IPS-20b (cell line): Measurements from ENCODE around the gene INPP5A.

Experiments
- H3K27ac ChIP-seq: one replicate; pipeline ENCODE4 v1.5.1; 2013; ENCODE audit warnings: low read length
- H3K27me3 ChIP-seq: 2 replicates; pipeline ENCODE4 v1.6.1; 2013; ENCODE audit warnings: mild to moderate bottlenecking, low read length, inconsistent platforms; ENCODE audit not compliant: insufficient read depth
- H3K36me3 ChIP-seq: 2 replicates; pipeline ENCODE4 v1.6.1; 2013; ENCODE audit warnings: low read depth, mild to moderate bottlenecking, inconsistent platforms, low read length, moderate library complexity; ENCODE audit not compliant: insufficient read depth
- H3K4me1 ChIP-seq: 2 replicates; pipeline ENCODE4 v1.6.1; 2013; ENCODE audit warnings: mild to moderate bottlenecking, control low read depth, inconsistent platforms, low read length, moderate library complexity; ENCODE audit not compliant: insufficient read depth
- H3K4me3 ChIP-seq: 2 replicates; pipeline ENCODE4 v1.5.1; 2013; ENCODE audit warnings: mild to moderate bottlenecking, low read length, inconsistent platforms
- H3K9ac ChIP-seq: 2 replicates; pipeline ENCODE4 v1.6.1; 2013; ENCODE audit warnings: low read depth, mild to moderate bottlenecking, inconsistent platforms, low read length, moderate library complexity
- H3K9me3 ChIP-seq: 2 replicates; pipeline ENCODE4 v1.6.1; 2013; ENCODE audit warnings: mild to moderate bottlenecking, low read depth, low read length, inconsistent platforms; ENCODE audit not compliant: insufficient read depth

Gene INPP5A

DNA sequence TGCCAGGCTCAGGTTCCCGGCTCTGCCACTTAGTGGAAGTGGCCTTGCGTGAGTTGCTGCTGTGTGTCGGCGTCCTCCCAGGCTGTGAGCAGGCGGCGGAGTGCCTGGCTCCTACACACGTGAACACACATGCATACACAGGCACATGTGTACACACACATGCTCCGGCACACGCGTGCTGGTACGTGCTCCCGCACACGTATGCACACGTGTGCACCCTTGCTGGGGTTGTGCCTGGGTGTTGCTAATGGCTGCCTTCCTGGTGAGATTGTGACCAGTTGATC is 107.6 kb downstream of the INPP5A start:
- Histone ChIP-seq H3K9me3 (no peaks in the 10 kb centered on the region), H3K27me3 (no peaks in the 10 kb centered on the region), H3K36me3 (no peaks in the 10 kb centered on the region), H3K9ac (no peak overlapping the region), H3K4me1 (no peaks in the 10 kb centered on the region; the same call in 1 of the 2 replicates), H3K27ac (no peak overlapping the region), H3K4me3 (no peak overlapping the region)

DNA sequence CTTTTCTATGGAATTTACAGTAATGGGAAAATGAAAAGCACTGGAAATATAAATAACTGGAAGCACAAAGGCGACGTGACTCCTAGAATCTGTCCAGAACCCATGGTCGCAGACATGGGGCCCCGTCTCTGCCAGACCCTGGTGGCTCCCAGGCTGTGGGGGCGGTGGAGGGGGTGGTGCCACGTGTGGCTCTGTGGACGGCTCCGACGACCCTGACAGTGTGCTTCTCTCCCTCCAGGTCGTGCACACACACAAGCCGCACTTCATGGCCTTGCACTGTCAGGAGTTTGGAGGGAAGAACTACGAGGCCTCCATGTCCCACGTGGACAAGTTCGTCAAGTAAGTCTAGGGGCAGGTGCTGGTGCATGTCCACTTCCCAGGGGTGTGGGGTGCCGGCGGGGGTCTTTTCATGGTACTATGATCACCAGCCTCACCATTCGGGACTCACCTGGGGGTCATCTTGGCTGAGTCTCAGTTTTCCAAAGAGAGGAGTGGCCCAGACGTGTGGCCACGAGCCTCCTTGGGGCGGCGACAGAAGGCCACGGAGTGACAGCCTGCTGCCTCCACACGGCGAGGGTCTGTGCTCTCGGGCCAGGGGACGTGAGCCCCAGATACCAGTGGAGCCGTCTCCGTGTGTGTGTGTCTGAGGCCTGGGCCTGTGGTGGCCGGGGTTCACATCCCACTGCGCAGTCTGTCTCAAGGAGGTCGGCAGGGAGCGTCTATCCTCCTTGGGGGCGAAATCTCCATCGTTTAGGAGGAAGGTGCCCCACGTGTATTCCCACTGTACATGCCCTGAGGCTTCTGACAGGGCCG is 108.2 kb downstream of the INPP5A start:
- H3K9me3 ChIP-seq = no peaks in the 10 kb centered on the region
- H3K4me3 ChIP-seq = no peak overlapping the region
- H3K36me3 ChIP-seq = no peaks in the 10 kb centered on the region
- no peaks in the 10 kb centered on the region; the same call in 1 of the 2 replicates for H3K4me1 ChIP-seq
- no peaks in the 10 kb centered on the region for H3K27me3 ChIP-seq
- no peak overlapping the region for H3K9ac ChIP-seq
- no peak overlapping the region for H3K27ac ChIP-seq

DNA sequence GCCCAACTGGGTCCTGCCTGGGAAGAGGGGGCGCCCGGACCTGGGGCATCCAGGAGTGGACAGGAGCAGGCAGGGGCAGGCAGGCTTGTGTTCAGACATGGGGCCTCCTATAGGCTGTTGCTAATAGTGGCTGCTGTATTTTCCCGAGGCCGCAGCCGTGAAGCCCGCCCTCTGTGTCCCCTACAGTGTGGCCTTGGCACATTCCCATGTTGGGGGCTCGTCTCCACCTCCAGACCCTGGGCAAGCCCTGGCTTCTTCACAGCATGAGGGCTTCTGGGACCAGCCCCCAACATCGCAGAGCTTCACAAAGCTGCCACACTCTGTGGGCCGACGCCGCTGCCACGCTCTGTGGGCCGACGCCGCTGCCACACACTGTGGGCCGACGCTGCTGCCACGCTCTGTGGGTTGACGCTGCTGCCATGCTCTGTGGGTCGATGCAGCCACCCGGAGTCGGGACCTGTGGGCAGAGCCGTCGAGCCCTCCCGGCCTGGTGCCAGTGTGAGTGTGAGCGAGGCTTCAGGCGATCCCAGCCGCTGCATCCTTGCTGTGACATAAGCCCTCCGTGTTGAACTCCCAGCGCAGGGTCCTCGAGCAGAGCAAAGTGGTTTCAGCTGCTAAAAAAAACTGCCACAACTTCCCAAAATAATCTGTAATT is 109.0 kb downstream of the INPP5A start:
- no peaks in the 10 kb centered on the region for H3K27me3 ChIP-seq
- no peaks in the 10 kb centered on the region for H3K36me3 ChIP-seq
- no peak overlapping the region for H3K27ac ChIP-seq
- no peaks in the 10 kb centered on the region for H3K9me3 ChIP-seq
- H3K4me1 ChIP-seq = no peaks in the 10 kb centered on the region; the same call in 1 of the 2 replicates
- H3K4me3 ChIP-seq = no peak overlapping the region
- no peak overlapping the region for H3K9ac ChIP-seq

DNA sequence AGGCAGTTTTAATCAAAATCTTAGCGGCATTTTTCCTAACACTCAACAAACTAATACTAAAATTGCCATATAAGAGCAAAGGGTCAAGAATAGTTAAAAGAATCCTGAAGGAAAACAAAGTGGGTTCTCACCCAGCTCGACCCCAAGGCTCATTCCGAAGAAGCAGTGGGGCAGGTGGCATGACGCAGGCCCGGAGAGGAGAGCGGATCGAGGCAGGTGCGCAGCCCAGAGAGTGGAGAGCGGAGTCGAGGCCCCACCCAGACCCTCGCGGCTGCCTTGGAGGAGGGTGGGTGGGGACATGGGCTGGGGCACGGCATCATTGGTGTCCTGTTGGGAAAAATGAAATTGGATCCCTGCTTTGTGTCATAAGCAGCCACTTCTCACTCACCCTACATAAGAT is 109.8 kb downstream of the INPP5A start:
- Histone ChIP-seq H3K9ac (no peak overlapping the region), H3K9me3 (no peaks in the 10 kb centered on the region), H3K36me3 (no peaks in the 10 kb centered on the region), H3K27me3 (no peaks in the 10 kb centered on the region), H3K4me1 (no peaks in the 10 kb centered on the region; the same call in 1 of the 2 replicates), H3K4me3 (no peak overlapping the region), H3K27ac (no peak overlapping the region)

DNA sequence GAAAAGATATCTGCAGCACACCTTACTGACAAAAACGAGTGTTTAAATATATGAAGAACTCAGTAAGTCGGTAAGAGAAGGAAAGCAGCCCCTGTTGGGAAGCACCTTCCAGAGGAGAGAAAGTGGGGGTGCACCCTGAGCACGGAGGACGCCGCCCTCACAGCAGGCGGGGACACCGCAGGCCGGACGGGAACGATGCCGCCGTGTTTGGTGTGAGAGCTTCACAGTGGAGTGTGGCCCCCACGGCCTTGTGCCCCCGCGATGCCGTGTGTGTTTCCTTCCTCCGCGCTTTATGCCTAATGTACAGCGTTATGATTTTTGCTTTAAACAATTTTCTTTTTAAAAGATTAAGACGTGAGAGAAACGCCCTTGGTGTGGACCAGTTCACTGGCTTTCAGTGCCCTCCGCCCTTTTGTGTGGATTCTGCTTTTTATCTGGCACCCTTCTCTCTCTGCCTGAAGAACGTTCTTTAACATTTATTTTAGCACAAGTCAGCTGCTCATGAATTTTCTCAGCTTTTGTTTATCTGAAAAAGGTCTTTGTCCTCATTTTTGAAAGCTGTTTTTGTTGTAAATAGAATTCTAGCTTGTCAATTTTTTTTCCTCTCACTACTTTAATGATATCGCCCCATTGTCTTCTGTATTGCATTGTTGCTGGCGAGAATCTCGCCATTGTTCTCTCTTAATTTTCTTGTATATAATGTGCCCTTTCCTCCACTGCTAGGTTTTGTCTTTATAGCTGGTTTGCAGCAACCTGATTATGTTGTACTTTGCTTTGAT is 110.7 kb downstream of the INPP5A start:
- H3K9ac ChIP-seq = no peak overlapping the region
- H3K36me3 ChIP-seq = no peaks in the 10 kb centered on the region
- H3K27me3 ChIP-seq = no peaks in the 10 kb centered on the region
- no peaks in the 10 kb centered on the region; the same call in 1 of the 2 replicates for H3K4me1 ChIP-seq
- no peak overlapping the region for H3K4me3 ChIP-seq
- H3K9me3 ChIP-seq = no peaks in the 10 kb centered on the region
- no peak overlapping the region for H3K27ac ChIP-seq

DNA sequence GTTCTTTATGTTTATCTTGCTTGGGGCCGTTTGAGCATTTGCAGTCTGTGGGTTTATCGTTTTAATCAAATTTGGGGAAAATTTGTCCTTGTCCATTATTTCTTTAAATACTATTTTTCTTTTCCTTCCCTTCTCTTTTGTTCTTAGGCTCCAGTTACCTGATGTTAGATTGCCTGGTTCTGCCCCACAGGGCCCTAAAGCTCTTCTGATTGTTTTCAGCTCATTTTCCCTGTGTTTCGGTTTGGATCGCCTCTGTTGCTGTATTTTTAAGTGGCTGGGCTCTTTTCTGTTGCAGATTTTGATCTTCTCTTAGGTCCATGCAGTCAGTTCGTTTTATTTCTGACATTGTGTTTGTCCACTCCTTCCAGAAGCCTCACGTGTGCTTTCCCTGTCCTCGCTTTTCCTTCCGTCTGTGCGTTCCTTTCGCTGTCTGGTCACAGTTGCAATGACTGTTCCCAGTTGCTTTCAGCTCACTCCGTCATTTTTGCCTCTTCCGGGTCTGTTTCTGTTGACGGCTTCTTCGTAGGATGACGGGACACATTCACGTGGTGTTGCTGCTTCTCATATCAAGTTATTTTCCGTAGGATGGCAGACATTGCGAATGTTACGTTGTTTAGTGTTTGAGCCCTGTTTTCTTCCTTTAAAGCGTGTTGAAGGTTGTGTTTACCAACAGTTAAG is 111.4 kb downstream of the INPP5A start:
- H3K36me3 ChIP-seq = no peaks in the 10 kb centered on the region
- no peak overlapping the region for H3K9ac ChIP-seq
- no peaks in the 10 kb centered on the region; the same call in 1 of the 2 replicates for H3K4me1 ChIP-seq
- H3K27ac ChIP-seq = no peak overlapping the region
- H3K27me3 ChIP-seq = no peaks in the 10 kb centered on the region
- H3K9me3 ChIP-seq = no peaks in the 10 kb centered on the region
- H3K4me3 ChIP-seq = no peak overlapping the region

DNA sequence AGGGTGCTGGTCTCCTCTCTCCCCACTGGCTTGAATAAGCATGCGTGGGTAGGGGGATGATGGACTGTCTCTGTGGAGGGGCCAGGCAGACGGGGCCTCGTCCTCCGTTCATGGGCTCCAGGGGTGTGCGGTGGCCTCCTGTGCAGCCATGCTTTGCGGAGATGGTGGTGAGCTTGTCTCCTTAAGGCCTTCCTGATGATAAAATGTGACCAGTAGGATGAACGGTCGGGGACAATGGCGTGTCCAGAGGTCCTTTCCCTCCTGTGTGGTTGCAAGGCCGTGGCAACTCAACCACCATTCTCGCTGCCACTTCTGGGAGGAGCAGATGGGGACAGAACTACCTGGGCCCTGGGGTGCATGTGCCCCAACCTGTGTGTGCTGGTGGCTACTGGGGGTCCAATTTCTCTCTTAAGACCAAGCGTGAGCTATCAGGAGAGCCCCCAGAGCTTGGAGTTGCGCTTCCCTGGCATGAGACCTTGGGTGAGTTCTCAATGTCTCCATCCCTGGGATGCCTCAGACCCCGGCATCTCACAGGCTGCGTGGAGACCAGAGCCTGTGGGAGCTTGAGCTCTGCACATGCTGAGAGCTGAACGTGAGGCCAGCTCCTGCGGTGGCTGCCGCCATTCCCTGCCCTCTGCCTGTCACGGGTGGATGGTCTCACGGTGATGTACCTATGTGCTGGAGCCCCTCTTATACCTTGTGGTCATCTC is 112.2 kb downstream of the INPP5A start:
- H3K36me3 ChIP-seq = no peaks in the 10 kb centered on the region
- H3K9ac ChIP-seq = no peak overlapping the region
- no peaks in the 10 kb centered on the region; the same call in 1 of the 2 replicates for H3K4me1 ChIP-seq
- no peak overlapping the region for H3K4me3 ChIP-seq
- no peak overlapping the region for H3K27ac ChIP-seq
- no peaks in the 10 kb centered on the region for H3K9me3 ChIP-seq
- H3K27me3 ChIP-seq = no peaks in the 10 kb centered on the region

DNA sequence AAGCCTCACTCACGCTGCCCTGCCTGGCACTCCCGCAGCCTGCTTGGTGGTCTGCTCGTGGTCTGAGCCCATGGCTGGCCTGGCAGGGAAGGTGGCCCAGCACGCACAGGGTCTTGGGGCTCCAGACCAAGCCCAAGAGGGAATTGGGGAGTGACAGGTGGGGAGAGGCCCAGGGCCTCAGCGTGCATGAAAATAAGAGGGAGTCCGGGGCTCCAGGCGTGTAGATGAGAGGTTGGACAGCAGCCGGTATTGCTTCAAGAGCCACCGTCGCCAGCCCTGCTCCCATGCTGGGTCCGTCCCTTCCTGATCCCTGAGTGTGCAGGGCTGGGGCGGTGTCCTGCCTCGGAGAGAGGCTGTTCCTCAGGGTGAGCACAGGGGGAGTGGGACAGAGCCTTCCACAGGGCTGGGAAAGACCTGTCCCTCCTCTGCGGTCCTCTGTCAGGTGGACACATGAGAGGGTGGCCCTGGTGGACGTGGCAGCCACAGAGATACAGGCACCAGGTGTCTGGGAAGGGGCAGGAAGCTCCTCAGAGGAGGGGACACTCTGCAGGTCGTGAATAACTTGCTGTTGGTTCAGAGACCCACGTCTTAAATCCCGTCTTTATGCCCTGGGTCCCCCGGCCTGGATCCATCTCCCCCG is 113.1 kb downstream of the INPP5A start:
- Histone ChIP-seq H3K27ac (no peak overlapping the region), H3K4me3 (no peak overlapping the region), H3K9ac (no peak overlapping the region), H3K27me3 (no peaks in the 10 kb centered on the region), H3K36me3 (no peaks in the 10 kb centered on the region), H3K9me3 (no peaks in the 10 kb centered on the region), H3K4me1 (no peaks in the 10 kb centered on the region; the same call in 1 of the 2 replicates)

DNA sequence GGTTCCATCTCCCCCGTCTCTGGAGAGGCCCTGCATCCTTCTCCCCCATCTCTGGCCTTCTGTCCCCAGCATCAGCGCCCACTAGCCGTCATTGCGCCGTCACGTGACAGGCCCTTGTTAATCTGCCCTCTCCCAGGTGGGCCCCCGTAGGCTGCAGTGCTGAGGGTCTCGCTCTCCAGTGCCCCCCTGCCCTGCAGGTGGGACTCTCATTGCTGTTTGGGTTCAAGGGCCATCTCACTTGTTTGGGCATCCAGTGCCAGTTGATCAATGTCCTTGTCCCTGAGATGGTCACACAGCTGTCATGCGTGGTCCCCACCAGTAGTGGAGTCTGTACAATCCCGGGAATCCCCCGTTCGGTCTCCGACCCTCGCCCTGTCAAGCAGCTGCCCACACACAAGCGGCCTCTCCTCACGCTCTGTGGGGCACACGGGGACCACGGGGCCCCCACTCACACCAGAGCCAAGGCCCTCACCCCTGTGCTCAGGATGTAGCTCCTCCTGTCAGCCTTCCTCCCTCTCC is 114.0 kb downstream of the INPP5A start:
- no peaks in the 10 kb centered on the region for H3K36me3 ChIP-seq
- H3K9me3 ChIP-seq = no peaks in the 10 kb centered on the region
- H3K27me3 ChIP-seq = no peaks in the 10 kb centered on the region
- H3K27ac ChIP-seq = no peak overlapping the region
- no peak overlapping the region for H3K4me3 ChIP-seq
- no peak overlapping the region for H3K9ac ChIP-seq
- H3K4me1 ChIP-seq = no peaks in the 10 kb centered on the region; the same call in 1 of the 2 replicates

DNA sequence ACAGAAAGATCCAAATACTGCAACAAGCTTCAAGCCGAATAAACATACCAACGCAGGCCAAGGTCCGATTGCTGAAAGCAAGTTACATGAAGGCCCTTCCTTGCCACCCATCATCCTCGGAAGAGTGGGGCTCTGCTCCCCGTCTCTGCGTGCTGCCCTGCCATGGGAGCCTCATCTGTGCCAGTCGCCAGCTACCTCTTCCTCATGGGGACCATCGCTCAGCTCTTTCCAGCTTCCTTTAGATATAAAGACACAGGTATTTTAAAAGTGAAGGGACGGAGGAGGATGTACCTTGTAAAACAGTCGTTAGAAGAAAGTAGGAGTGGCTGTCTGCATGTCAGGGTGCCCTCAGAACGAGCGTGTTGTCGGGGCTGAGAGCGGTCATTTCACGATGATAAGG is 114.9 kb downstream of the INPP5A start:
- H3K27me3 ChIP-seq = no peaks in the 10 kb centered on the region
- H3K36me3 ChIP-seq = no peaks in the 10 kb centered on the region
- H3K9me3 ChIP-seq = no peaks in the 10 kb centered on the region
- H3K4me3 ChIP-seq = no peak overlapping the region
- H3K27ac ChIP-seq = no peak overlapping the region
- no peaks in the 10 kb centered on the region; the same call in 1 of the 2 replicates for H3K4me1 ChIP-seq
- H3K9ac ChIP-seq = no peak overlapping the region
